Testis (tissue), 3 donors: ENCODE measurements around the gene DTNB. TPM values are rescaled to one million over a fixed set of nuclear protein-coding genes. Genes with fewer than 3 reads are reported as not detected.

ENCODE experiments used
- DNase-seq: peaks from one replicate; pipeline ENCODE4 v3.0.0-alpha.2; 2019
- H3K27ac ChIP-seq, 2 donors: fragments of 200-600 bp; sonication (generic); one replicate each; pipeline ENCODE4 v1.5.1; 2019
- H3K27me3 ChIP-seq: fragments of 200-600 bp; sonication (generic); one replicate; pipeline ENCODE4 v1.5.1; 2019
- H3K36me3 ChIP-seq: fragments of 200-600 bp; sonication (generic); one replicate; pipeline ENCODE4 v1.5.1; 2017; ENCODE audit warnings: low read depth; ENCODE audit errors: missing control alignments
- H3K4me1 ChIP-seq: fragments of 200-600 bp; sonication (generic); one replicate; pipeline ENCODE4 v1.5.1; 2019
- H3K4me3 ChIP-seq, 2 donors: fragments of 200-600 bp; sonication (generic); one replicate each; pipeline ENCODE4 v1.5.1; 2017 to 2019
- H3K9me3 ChIP-seq: fragments of 200-600 bp; sonication (generic); one replicate; pipeline ENCODE4 v1.5.1; 2017
- POLR2A ChIP-seq: fragments of 450-650 bp; IDR thresholded peaks from one replicate; pipeline ENCODE4 v1.6.1; 2017; ENCODE audit warnings: antibody characterized with exemption, mild to moderate bottlenecking, moderate library complexity
- WGBS, 2 donors: methylation state at CpG; one replicate each; pipeline ENCODE4 v1.1.5; 2018; 5-methylcytosine and 5-hydroxymethylcytosine counted together
- intact Hi-C: fragments of 100-400 bp; cut with DNase I; formaldehyde crosslinking; loops from one replicate; pipeline ENCODE4 v1.15.1; 2023; ENCODE audit warnings: low total_unique reads
- polyA plus RNA-seq: library from polyadenylated mRNA; stranded (reverse); fragments of 350-450 nt; fragmentation: Illumina TruSeq; extraction: RNeasy Lipid Tissue Mini Kit (QIAGEN cat#74804); gene quantifications from one replicate; pipeline ENCODE4 v1.2.3, GENCODE V29; 2014; ENCODE audit warnings: low read depth, low replicate concordance; ENCODE audit not compliant: insufficient read depth
- total RNA-seq, 2 donors: library from RNA; depleted of rRNA; stranded (reverse); fragments of >200 nt; gene quantifications; one replicate each; pipeline ENCODE4 v1.2.3, GENCODE V29; 2016
- TF ChIP-seq, protein P1 (sequence below), 3 experiments: fragments of 450-650 bp in 2 of 3; fragments of 200-600 bp in 1 of 3; sonication (generic) in 1 of 3; IDR thresholded peaks; one replicate each; pipeline ENCODE4 v1.5.1; 2016 to 2019; ENCODE audit warnings: antibody characterized with exemption in 3 of 3, mild to moderate bottlenecking in 2 of 3, moderate library complexity in 1 of 3

Gene DTNB
- total and polyA plus RNA-seq, 3 donors from 2014 or later = 21.9 to 47.3 (median 45.1) TPM

DNA sequence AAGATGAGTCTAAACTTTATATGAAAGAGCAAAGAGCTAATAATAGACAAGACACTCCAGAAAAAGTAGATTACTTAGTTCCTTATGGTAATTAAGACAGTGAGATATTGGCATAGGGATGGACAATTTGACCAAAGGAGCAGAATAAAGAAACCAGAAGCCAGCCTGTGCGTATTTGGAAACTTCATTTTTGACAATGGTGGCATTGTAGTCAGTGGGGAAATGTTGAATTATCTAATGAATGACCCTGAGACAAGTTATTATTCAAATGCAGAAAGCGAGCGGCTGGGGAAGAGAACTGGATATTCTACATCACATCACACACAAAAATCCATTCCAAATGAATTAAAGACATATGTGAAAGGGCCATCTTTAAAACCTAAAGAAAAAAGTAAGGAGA is 144.3 kb downstream of the DTNB start:
- Histone ChIP-seq H3K36me3 (no peaks in the 10 kb centered on the region), H3K27ac (no peak overlapping the region), H3K27me3 (no peaks in the 10 kb centered on the region), H3K4me3 (no peak overlapping the region), H3K4me1 (peaks cover 6% of the 10 kb centered on the region), H3K9me3 (no peaks in the 10 kb centered on the region)
- TF ChIP-seq, protein P1, sequence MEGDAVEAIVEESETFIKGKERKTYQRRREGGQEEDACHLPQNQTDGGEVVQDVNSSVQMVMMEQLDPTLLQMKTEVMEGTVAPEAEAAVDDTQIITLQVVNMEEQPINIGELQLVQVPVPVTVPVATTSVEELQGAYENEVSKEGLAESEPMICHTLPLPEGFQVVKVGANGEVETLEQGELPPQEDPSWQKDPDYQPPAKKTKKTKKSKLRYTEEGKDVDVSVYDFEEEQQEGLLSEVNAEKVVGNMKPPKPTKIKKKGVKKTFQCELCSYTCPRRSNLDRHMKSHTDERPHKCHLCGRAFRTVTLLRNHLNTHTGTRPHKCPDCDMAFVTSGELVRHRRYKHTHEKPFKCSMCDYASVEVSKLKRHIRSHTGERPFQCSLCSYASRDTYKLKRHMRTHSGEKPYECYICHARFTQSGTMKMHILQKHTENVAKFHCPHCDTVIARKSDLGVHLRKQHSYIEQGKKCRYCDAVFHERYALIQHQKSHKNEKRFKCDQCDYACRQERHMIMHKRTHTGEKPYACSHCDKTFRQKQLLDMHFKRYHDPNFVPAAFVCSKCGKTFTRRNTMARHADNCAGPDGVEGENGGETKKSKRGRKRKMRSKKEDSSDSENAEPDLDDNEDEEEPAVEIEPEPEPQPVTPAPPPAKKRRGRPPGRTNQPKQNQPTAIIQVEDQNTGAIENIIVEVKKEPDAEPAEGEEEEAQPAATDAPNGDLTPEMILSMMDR (IDR thresholded peaks at IDR 0.05) = no peak
- no peak for TF ChIP-seq POLR2A
- intact Hi-C loops = no loop called here
- WGBS, 2 donors = 67 to 69% methylated on average over 3 of the region's 3 CpGs
- no peak for DNase-seq

DNA sequence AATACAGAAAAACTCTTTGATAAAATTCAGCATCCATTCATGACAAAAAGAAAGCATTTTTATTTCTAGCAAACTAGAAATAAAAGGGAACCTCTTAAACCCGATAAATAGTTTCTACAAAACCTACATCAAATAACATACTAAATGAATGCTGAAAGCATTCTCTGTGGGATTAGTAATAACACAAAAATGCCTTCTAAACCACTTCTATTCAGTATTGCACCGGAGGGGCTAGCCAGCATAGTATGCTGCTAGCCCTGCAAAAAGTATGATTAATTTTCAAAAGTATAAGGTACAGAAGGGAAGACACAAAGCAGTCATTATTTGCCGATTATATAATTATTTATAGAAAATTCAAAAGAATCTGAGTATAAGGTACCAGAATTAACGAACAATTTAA is 145.2 kb downstream of the DTNB start:
- Histone ChIP-seq H3K27me3 (no peaks in the 10 kb centered on the region), H3K4me1 (peaks cover 6% of the 10 kb centered on the region), H3K4me3 (no peak overlapping the region), H3K27ac (no peak overlapping the region), H3K36me3 (no peaks in the 10 kb centered on the region), H3K9me3 (no peaks in the 10 kb centered on the region)
- WGBS, 2 donors = 84 to 85% methylated on average over 4 of the region's 4 CpGs
- no peak for TF ChIP-seq POLR2A
- TF ChIP-seq, protein P1 (IDR thresholded peaks at IDR 0.05) = no peak
- intact Hi-C loops = no loop called here
- no peak for DNase-seq

DNA sequence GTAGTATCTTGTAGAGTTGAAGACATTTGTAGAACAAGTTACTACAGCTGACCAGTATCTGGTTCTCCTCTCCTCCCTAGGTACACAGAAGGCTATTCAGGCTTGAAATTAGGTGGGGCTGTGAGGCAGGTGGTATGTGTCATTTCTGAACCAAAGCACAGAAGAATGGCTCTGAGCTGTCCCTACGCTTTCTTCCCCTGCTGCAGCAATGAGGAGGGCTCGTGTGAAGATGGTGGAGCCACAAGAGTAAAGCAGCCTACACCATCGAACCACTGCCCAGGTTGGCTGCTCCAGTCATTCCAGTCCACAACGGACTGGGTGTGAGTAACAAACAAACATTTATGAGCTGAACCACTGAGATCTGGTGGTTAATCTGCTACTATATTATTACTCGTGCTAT is 148.9 kb downstream of the DTNB start:
- DNase-seq = no peak
- Histone ChIP-seq H3K27me3 (no peaks in the 10 kb centered on the region), H3K27ac (no peak overlapping the region), H3K36me3 (no peaks in the 10 kb centered on the region), H3K4me1 (peaks cover 6% of the 10 kb centered on the region), H3K9me3 (no peaks in the 10 kb centered on the region), H3K4me3 (no peak overlapping the region)
- intact Hi-C loops = no loop called here
- no peak for TF ChIP-seq POLR2A
- TF ChIP-seq, protein P1 (IDR thresholded peaks at IDR 0.05) = no peak
- WGBS, 2 donors = 87 to 91% methylated on average over 5 of the region's 5 CpGs

DNA sequence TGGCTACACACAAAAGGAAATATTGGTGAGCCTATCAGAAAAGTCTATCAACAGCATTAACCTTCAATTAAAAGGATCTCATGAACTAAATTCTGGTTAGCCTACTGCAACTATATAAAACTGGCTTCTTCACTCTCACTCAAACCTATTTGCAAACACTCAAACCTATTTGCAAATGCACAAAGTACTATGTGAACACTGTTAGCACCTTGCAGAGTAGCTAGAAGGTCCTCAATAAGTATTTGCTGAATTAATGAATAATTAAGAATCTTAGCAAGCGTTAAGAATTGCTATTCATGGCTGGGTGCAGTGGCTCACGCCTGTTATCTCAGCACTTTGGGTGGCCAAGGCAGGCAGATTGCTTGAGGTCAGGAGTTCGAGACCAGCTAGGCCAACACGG is 150.3 kb downstream of the DTNB start:
- Histone ChIP-seq H3K27ac (no peak overlapping the region), H3K36me3 (no peaks in the 10 kb centered on the region), H3K27me3 (no peaks in the 10 kb centered on the region), H3K4me1 (no peaks in the 10 kb centered on the region), H3K4me3 (no peak overlapping the region), H3K9me3 (no peaks in the 10 kb centered on the region)
- TF ChIP-seq, protein P1 (IDR thresholded peaks at IDR 0.05) = no peak
- TF ChIP-seq POLR2A = no peak
- intact Hi-C loops = no loop called here
- no peak for DNase-seq
- WGBS, 2 donors = 72 to 82% methylated on average over 4 of the region's 4 CpGs

DNA sequence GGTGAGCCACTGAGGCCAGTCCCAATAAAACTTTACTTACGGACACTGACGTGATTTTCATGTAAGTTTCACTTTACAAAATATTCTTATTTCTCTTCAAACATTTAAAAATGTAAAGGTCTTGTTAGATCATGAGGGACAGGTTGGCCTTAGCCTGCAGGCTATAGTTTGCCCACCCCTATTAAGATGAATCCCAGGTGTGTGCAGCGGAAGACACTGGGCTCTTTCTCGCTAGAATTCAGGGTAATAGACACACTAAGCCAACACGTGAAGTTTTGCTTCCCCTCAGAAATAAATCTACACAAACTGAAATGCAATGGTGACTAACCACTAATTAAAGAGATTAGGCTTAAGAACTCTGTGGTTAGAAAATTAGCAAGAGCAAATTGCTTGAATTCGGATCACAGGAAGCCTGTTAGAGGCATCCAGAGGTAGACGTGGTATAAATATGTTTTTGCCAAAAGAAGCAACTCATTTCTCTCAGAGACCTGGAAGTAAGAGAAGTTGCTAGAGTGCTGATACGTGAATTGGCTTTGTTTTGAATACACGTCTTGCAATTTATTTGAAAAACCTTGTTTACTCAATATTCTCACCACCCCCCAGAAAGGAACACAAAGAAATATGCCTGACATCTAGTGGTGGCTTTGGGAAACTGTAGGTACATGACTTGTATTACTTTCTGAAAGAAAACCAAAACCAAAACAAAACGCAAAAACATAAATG is 151.6 kb downstream of the DTNB start:
- Histone ChIP-seq H3K27me3 (no peaks in the 10 kb centered on the region), H3K36me3 (no peaks in the 10 kb centered on the region), H3K4me3 (no peak overlapping the region), H3K9me3 (no peaks in the 10 kb centered on the region), H3K27ac (no peak overlapping the region), H3K4me1 (no peaks in the 10 kb centered on the region)
- TF ChIP-seq, protein P1 (IDR thresholded peaks at IDR 0.05) = peak; percentile 85 to 92 (median 91)
- no peak for TF ChIP-seq POLR2A
- intact Hi-C loops = no loop called here
- WGBS, 2 donors = 50 to 54% methylated on average over 10 of the region's 10 CpGs
- DNase-seq = peak; percentile 47
